HG03135 (cell line): ENCODE data around the gene COL24A1.
"Not testable (repeated sequence)": the region's sequence is repeated elsewhere in the genome, so short reads cannot be mapped to it uniquely, and the experiment has no call there.

Source experiments
- ATAC-seq: cut with Tn5 transposase; IDR thresholded peaks from one replicate; pipeline ENCODE4 v1.9.1; 2021; ENCODE audit warnings: mild to moderate bottlenecking, moderate library complexity; ENCODE audit not compliant: unreplicated experiment

Gene COL24A1

DNA sequence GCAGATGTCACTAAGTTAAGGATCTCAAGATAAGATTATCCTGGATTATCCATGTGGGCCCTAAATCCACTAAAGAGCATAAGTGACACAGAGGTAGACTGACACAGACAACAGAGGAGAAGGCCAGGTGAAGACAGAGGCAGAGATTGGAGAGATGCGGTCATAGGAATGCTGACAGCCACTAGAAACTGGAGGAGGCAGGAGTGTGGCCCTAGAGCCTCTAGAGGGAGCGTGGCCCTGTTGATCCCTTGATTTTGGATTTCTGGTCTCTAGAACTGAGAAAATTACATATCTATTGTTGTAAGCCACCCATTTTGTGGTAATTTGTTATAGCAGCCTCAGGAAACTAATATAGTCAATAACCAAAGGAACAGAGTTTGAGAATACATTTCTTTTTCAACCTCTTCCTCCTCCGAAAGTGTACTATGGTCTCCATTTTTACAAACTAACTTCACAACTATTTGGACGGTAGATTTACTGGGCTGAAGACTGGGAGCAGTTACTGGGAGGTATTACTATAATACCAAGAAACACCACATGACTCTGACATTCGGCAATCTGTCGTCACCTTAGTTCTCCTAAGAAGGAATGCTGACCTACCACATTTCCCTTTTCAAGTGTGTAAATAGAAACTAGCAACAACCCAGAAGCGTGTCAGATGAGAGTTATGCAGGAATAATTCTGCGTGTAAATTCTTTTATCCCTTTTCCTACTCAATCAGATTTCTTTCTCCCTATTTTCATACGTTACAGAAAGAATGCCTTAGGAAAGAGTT is 332.3 kb downstream of the COL24A1 start:
- no peak for ATAC-seq

DNA sequence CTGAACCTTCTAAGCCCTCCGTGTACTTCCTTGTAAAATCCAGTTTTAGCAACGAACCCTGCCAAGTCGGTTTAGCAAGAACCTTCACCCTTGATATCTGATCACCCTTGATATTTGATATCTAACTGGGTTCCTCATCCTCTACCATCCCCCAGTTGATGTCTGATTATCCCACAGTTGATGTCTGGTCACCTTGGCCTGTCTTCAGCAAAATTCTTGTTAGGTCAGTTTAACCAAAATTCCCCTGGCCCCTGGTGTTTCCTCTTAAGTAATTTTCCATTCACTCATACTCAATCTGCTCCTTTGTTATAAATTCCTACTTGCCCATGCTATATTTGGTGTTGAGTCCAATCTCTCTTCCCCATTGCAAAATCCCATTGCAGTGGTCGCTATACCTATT is 333.9 kb downstream of the COL24A1 start:
- no peak for ATAC-seq

- ATAC-seq = no peak
These were observed 338.2 kb downstream of the COL24A1 start for GRCh38 chr1:85818371-85818770.

- no peak for ATAC-seq
These were observed 340.0 kb downstream of the COL24A1 start for GRCh38 chr1:85816606-85817005.

GRCh38 chr1:85815906-85816305 is 340.7 kb downstream of the COL24A1 start:
- no peak for ATAC-seq

DNA sequence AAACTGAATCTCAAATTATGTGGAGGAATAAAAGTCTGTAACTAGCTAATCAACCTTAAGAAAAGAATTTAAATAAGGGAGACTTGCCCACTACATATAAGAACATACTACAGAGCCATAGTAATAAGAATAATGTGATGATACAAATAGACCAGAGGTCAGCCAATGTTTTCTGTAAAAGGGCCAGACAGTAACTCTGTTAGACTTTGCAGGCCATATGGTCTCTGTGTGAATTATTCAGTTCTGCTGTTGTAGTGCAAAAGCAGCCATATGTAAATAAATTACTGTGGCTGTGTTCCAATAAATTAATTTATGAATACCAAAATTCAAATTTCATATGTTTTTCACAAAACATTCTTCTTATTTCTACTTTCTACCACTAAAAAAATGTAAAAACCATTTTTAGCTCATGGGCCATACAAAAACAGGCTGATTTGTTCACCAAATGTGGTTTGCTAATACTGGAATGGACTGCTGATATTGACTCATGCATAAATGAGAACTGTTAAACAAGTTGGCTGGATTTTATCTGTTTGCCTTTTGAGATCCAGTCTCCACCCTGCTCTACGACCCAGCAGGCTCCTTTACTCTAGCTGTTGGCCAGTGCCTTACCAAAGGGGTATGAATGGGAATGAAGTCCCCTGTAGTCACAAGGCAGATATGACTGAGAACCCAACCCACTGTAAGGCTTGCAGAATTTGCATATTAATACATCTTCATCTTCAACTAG is 350.2 kb downstream of the COL24A1 start:
- ATAC-seq = no peak

- ATAC-seq = no peak
These were observed 355.1 kb downstream of the COL24A1 start for GRCh38 chr1:85801520-85801919.

- no peak for ATAC-seq
These were observed 356.8 kb downstream of the COL24A1 start for GRCh38 chr1:85799737-85800136.

DNA sequence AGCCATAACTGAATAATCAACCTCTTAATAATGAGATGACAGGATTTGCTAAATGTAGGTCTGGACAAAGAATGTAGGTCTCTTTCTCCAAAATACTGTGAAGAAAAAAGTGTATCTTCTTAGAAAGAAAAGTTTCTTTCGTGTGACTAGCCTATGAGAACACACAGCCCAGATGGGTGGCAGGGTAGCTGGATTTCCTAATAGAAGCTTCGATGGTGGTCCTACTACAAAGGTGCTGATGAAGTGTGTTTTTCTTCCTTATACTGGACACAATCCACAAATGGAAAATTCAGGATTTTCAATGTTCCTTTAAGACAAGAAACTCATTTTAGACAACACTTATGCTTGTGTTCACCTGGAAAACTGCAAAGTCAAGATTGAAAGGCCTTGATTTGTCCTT is 358.2 kb downstream of the COL24A1 start:
- no peak for ATAC-seq

GRCh38 chr1:85777021-85777420 is 379.6 kb downstream of the COL24A1 start:
- not testable (repeated sequence) for ATAC-seq

DNA sequence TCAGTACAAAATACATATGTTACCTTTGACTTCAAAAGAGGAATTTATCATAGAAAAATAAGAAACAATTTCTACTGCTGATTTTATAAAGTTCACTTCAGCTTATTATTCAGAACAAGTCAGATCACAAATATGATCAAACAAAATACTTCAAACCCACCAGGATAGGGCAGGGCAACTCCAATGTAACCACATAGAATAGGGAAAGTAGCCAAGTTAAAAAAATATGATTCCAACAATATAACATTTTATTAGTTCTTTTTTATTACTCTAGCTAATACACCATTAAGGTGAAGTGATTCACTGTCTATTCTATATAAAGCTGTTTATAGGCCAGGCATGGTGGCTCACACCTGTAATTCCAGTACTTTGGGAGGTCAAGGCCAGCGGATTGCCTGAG is 393.8 kb downstream of the COL24A1 start:
- ATAC-seq = no peak

- ATAC-seq = no peak
These were observed 399.7 kb downstream of the COL24A1 start for GRCh38 chr1:85756864-85757263.

GRCh38 chr1:85748120-85748519 is 408.5 kb downstream of the COL24A1 start:
- ATAC-seq = no peak

GRCh38 chr1:85746777-85747176 is 409.8 kb downstream of the COL24A1 start:
- no peak for ATAC-seq

DNA sequence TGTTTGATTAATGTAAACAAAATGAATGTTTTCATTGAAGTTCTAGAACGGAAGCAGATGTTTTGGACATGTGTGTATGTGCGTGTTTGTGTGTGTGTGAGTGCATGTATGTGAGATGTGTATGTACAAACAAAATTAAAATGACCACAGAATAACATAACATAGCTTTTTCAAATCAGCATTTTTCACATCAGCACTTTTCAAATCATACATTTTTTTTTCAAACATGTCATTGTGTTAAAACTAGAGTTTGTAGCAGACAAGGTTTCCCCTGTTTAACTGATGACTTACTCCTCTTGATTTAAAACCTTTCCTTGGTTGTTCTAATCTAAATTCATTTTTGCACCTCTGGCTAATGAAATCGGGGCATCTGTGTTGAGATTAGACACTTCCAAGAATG is 412.8 kb downstream of the COL24A1 start:
- ATAC-seq = no peak

GRCh38 chr1:85734931-85735330 is 421.6 kb downstream of the COL24A1 start:
- no peak for ATAC-seq

GRCh38 chr1:85718678-85719340 is 437.8 kb downstream of the COL24A1 start:
- no peak for ATAC-seq

DNA sequence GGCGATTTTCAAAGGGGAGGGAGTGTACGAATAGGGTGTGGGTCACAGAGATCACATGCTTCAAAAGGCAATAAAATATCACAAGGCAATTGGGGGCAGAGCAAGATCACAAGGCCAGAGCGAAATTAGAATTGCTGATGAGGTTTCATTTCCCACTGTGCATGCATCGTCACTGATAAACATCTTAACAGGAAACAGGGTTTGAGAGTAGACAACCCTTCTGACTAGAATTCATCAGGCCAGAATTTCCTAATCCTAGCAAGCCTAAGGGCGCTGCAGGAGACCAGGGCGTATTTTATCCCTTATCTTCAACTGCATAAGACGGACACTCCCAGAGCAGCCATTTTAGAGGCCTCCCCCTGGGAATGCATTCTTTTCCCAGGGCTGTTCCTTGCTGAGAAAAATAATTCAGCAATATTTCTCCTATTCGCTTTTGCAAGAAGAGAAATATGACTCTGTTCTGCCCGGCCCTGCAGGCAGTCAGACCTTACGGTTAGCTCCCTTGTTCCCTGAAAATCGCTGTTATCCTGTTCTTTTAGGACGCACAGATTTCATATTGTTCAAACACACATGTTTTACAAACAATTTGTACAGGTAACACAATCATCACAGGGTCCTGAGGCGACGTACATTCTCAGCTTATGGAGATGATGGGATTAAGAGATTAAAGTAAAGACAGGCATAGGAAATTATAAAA is 442.0 kb downstream of the COL24A1 start:
- ATAC-seq = not testable (repeated sequence)

DNA sequence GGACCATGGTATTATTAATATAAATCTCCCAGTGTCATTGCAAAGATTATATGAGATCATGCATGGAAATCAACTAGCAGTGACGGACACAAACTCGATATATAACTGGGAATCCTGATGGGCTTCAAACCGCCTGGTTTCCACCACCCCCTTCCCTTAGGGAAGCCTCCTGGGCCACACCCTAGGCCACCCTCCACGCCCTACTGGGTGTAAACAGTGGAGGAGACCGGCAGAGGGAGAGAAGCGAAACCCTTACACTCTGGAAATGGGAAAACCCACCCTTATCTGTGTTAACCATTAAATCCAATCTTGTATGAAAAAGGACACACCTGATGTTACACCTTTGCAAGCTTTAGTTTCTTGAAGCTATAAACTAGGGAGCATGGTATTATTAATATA is 447.7 kb downstream of the COL24A1 start:
- no peak for ATAC-seq

DNA sequence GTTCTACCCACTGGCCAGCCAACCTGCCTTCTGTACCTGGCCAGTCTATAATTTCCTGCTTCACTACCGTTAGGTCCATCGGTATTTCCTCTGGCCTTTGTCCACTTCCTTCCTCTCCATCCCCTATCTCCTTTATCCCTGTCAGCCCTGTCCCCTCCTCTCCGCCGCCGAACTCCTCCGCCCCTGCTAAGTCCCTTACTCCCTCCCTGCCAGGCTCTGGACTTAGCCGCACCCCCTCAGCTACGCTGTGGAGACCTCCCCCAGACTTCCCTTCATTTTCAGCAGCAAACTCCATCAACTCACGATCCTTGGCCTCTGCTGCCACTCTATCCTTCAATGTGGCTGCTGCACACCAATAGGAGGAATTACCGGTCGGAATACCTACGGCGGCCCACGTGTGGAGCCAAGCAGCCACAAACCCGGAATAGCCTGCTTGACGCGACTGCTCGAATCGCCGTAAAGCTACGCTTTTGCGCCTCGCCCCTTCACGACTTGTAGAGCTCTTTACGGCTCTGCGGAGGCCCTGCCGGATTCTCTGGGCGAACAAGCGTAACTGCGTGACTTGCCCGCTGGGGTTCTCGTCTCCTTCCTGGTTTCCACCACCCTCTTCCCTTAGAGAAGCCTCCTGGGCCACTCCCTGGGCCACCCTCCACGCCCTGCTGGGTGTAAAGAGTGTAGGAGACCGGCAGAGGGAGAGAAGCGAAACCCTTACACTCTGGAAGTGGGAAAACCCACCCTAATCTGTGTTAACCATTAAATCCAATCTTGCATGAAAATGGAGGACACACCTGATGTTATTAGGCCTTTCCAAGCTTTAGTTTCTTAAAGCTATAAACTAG is 448.4 kb downstream of the COL24A1 start, which contains the start of gene ZNHIT6:
Gene ZNHIT6, minus strand, starts transcription at position 444 of the 839 bp plus-strand sequence. Its CDS starts 149 bp downstream, at position 295.
- ATAC-seq = peak; percentile 89
